GM06990 (cell line): ENCODE measurements around the gene SYT17.

Experiments
- DNase-seq: peaks from one replicate; pipeline ENCODE4 v3.0.0-alpha.2; 2011; ENCODE audit not compliant: insufficient read length; ENCODE audit errors: extremely low read depth
- H3K27me3 ChIP-seq: replicated peaks from 2 replicates; pipeline ENCODE4 v1.6.0; 2011; ENCODE audit warnings: low read length; ENCODE audit not compliant: control insufficient read depth, insufficient read depth
- H3K36me3 ChIP-seq: 2 replicates; pipeline ENCODE4 v1.5.1; 2011; ENCODE audit warnings: low read length; ENCODE audit not compliant: control insufficient read depth, insufficient read depth
- H3K4me3 ChIP-seq: replicated peaks from 2 replicates; pipeline ENCODE4 v1.5.1; 2011; ENCODE audit warnings: low read depth, mild to moderate bottlenecking, control low read depth, low read length
- CTCF ChIP-seq: IDR thresholded peaks from 2 replicates; pipeline ENCODE4 v1.5.1; 2011; ENCODE audit warnings: low read length, control low read depth, mild to moderate bottlenecking, inconsistent platforms; ENCODE audit not compliant: insufficient read depth, poor library complexity, severe bottlenecking

The SYT17 gene

GRCh38 chr16:19238406-19238805 lies 70.4 kb downstream of the SYT17 start:
- Histone ChIP-seq H3K4me3 (no peak overlapping the region), H3K36me3 (no peaks in the 10 kb centered on the region), H3K27me3 (no peaks in the 10 kb centered on the region)
- no peak for TF ChIP-seq CTCF
- no peak for DNase-seq

DNA sequence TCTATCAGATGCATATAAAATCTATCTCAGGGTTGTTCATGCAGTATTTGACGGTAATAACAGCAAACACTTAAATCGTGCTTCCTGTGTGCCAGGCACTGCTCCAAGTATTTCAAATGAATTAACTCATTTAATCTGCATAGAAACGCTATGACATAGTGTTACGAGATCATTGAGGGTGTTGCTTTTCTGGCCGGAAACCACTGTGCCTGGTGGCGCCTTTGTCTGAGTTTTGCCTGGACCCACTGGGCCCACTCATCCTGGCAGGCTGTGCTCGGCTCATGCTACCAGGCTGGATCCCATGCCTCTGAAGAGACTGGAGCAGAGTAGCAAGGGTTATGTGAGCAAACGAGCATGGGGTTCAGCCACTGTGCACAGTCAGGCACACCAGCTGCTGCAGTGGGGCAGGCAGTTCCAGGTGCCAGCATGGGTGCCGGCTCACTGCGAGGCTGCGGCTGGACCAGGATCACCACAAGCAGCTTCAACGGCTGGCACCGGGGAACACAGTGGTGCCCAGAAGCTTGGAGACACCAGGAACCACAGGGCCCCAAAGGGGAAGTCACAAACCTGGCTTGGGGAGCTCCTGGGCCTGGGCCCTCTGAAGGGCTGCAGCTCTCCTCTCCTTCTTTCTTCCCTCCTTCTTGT lies 71.6 kb downstream of the SYT17 start:
- TF ChIP-seq CTCF, result no peak
- Histone ChIP-seq H3K4me3 (no peak overlapping the region), H3K36me3 (no peaks in the 10 kb centered on the region), H3K27me3 (no peaks in the 10 kb centered on the region)
- no peak for DNase-seq

- no peaks in the 10 kb centered on the region for H3K27me3 ChIP-seq
- DNase-seq, result no peak
- no peaks in the 10 kb centered on the region for H3K36me3 ChIP-seq
- no peak for TF ChIP-seq CTCF
- H3K4me3 ChIP-seq, result no peak overlapping the region
Observed at GRCh38 chr16:19240494-19240893, 72.5 kb downstream of the SYT17 start.

GRCh38 chr16:19241512-19241911 lies 73.5 kb downstream of the SYT17 start:
- no peak for TF ChIP-seq CTCF

DNA sequence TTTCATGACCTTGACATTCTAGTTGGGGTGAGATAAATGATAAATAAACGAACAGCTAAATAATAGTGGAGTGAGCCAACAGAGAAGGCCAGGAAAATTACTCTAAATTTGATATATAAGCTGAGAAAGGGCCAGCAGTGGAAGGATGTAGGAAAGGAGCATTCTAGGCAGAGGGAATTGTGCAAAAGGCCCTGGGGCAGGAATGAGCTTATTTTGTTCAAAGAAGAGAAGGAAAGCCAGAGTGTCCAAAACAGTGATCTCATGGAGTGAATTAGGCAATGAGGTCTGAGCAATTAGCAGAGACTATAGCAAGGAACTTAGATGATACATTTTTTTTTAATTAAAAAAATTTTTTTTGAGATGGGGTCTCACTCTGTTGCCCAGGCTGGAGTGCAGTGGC lies 74.1 kb downstream of the SYT17 start:
- no peak for DNase-seq

More at GRCh38 chr16:19241512-19241911, 73.5 kb downstream of the SYT17 start:
- DNase-seq, result no peak
- no peaks in the 10 kb centered on the region for H3K27me3 ChIP-seq
- no peaks in the 10 kb centered on the region for H3K36me3 ChIP-seq
- no peak overlapping the region for H3K4me3 ChIP-seq

More for the DNA sequence above, 74.1 kb downstream of the SYT17 start:
- Histone ChIP-seq H3K4me3 (no peak overlapping the region), H3K36me3 (no peaks in the 10 kb centered on the region), H3K27me3 (no peaks in the 10 kb centered on the region)
- TF ChIP-seq CTCF, result no peak
